Activated CD8-positive, alpha-beta memory T cell treated with anti-CD3 and anti-CD28 coated beads, Interleukin-2, amount 50 U/mL, for 1 hour (primary cell): ENCODE results near the gene FXYD1.
A peak's percentile ranks its signal among the peaks of the same experiment; 100 is the strongest.
"Not testable (repeated sequence)": the region's sequence is repeated elsewhere in the genome, so short reads cannot be mapped to it uniquely, and the experiment has no call there.

Experiments
- DNase-seq: peaks from one replicate; pipeline ENCODE4 v3.0.0-alpha.2; 2020; ENCODE audit errors: extremely low read depth

Gene FXYD1

GRCh38 chr19:35143231-35143715 lies 4.6 kb downstream of the FXYD1 start, which contains the start of gene FXYD7:
Gene FXYD7 (plus strand): TSS chr19:35143255. CDS start chr19:35143334, 79 bp downstream.
- DNase-seq, result no peak

- no peak for DNase-seq
Measured at GRCh38 chr19:35143818-35144217, 5.2 kb downstream of the FXYD1 start.

GRCh38 chr19:35144259-35144599 lies 5.6 kb downstream of the FXYD1 start:
- DNase-seq, result no peak

GRCh38 chr19:35144600-35145436 lies 6.2 kb downstream of the FXYD1 start:
- no peak for DNase-seq

- DNase-seq, result no peak
Measured at GRCh38 chr19:35146746-35147459, 8.3 kb downstream of the FXYD1 start.

DNA sequence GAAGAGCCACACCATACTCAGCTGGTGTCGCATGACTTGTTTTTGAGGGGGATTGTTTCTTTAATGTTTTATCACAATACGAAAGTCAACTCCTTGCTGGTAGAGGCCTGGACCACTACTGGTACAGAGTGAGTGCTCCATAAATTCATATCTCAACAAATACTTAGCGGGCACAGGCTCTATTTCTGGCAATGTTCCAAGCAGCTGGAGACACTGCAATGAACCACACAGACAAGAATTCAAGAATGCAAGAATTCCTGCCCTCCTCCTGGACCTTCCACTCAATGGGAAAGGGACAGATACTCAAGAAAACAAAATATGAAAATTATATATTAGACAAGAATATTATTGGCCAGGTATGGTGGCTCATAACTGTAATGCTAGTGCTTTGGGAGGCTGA lies 10.8 kb downstream of the FXYD1 start:
- no peak for DNase-seq

DNA sequence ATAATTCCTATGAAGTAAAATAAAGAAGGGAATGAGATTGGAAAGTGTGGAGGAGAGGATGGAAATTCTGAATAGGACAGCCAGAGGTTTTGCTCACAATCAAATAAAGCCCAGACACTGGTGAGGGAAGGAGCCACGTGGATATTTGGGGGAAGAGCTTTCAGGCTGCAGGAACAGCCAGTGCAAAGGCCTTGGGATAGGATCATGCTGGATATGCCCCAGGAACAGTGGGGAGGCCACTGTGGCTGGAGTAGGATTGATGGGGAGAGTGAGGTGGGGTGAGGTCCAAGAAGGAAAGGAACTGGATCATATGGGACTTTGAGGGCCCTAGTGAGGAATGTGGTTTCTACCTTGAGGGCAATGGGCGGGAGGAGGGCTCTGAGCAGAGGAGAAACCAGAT lies 11.8 kb downstream of the FXYD1 start:
- no peak for DNase-seq

GRCh38 chr19:35151273-35152065 lies 12.8 kb downstream of the FXYD1 start:
- no peak for DNase-seq

GRCh38 chr19:35153129-35153522 lies 14.5 kb downstream of the FXYD1 start:
- not testable (repeated sequence) for DNase-seq

DNA sequence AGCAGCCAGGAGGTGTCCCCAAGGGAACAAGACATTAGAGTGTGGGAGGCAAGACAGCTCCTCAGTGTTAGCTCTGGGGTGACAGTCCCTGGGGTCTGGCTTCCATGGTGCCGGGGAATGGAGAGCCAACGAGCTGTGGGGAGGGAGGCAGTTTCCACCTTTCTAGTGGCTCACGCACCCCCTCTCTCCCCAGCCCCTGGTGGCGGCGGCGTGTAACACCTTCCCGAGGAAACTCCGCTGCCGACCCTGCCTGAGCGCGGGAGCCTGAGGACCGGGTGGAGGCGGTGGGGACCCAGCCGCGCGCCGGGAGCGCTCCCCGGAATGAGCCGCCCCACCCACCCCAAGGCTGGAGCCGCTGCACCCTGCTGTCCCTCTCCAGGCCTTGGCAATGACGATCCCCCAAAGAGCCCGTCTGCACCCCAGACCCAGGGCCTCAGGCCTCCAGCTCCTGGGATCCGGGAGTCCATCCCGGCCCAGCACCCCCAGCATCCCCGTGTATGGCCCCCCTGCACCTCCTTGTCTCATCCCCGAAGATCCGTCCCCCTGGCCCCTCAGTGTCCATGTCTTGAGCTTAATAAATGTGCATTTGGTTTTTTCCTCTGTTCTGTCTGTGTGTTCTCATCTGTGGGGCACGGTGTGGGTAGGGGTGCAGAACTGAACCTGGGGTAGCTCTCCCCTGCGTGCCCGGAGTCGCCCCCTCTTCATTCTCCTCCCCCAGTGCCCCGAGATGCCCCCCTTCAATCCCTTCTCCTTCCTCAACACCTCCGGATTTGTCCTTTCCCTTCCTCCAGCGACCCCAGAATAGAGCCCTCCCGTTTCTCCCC lies 15.3 kb downstream of the FXYD1 start:
- DNase-seq, result peak; percentile 53

DNA sequence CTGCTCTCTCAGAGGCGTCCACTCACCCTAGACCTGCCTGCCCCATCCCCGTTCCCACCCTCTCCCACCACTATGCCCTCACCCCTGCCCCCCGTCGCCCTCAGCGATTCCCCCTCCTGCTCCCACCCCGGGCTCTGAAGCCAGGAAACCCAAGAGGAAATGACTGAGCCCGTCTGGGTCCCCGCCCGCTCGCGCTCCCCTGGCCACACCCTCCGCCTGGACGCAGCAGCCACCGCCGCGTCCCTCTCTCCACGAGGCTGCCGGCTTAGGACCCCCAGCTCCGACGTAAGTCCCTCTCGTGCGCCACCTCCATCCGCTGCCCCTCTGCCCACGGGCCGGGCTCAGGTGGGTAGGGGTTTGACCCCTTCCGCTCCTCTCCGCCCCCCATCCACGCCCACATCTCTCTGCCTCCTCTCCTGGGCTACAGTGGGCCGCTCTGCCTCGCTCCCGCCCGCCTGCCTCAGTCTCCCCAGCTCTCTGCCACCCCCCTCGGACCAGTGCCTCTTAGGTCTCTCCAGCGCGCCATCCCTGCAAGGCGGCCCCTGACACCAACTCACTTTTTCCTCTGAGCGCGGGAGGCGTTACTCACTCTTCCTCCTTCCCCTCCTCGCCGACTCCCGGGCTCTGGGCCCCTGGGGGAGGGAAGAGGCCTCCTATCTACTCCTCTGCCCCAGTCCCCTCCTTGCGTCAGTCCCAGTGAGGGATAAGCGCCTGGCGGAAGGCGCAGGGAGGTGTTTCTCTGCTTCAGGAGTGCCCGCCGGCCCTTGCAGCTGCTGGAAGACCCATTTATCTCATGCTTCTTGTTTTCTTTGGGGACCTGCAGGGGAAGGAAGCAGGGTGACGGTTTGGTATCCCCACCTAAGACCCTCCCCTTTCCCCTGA lies 16.1 kb downstream of the FXYD1 start, which contains the start of gene FXYD5:
TSS of gene FXYD5 (plus strand) at position 211 of the 882 bp plus-strand sequence. CDS start 816 bp downstream, outside the sequence.
- peak; percentile 72 for DNase-seq

DNA sequence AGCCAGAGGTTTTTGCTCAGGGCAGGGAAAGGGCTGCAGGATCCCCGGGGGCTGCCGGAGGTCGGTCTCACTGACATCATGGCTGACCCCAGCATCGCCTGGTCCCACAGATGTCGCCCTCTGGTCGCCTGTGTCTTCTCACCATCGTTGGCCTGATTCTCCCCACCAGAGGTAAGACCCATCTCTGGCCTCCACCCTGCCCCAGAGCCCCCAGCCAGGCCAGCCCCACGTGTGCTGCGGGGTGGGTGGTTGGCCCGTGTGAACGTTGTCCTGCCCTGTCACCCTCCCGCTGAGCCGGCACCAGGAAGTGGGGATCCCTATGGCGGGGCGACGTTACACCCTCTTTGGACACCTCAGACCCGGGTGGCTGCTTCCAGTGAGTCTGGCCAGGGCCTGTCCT lies 16.8 kb downstream of the FXYD1 start:
- no peak for DNase-seq

DNA sequence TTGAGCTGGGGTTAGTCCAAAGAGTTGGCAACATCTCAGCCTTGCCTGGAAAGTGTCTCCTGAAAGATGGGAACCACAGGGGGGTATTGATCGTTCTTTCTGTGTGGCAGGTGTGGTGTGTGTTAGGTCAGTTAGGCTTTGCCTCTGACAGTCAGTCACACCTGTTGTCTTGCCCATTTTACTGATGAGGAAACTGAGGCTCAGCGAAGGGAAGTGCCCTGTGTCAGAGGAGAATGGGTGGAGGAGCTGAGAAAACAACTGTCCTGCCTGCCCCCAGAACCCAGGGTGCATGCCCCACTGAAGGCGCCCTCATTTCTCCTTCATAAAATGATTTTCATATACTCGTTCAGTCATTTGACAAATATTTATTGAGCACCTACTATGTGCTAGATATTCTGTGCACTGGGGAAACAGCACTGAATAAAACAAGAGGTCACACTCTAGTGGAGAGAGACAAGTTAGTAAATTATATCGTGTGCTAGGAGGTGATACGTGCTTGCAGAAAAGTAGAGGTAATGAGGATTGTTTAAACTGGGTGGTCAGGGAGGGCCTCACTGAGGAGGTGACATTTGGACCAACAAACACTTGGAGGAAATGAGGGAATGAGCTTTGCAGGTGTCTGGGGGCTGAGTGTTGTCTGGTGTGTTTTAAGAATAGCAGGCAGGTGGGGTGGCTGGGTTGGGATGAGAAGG lies 17.5 kb downstream of the FXYD1 start:
- no peak for DNase-seq

- DNase-seq, result no peak
Measured at GRCh38 chr19:35156673-35157014, 18.0 kb downstream of the FXYD1 start.

GRCh38 chr19:35157431-35157830 lies 18.8 kb downstream of the FXYD1 start:
- no peak for DNase-seq

DNA sequence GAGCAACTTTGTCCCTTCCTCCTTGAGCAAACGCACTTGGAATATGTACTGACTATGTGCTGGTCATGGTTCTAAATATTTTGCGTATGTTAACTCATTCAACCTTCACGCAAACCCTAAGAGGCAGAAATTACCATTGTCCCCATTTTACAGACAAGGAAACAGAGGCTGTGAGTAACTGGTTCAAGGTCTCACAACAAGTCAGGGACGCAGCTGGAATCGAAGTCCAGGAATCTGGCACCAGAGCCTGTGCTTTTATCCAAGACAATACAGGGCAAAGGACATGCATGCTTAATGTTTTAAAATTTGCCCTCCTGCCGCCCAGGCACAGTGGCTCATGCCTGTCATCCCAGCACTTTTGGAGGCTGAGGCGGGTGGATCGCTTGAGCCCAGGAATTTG lies 21.0 kb downstream of the FXYD1 start:
- DNase-seq, result no peak

DNA sequence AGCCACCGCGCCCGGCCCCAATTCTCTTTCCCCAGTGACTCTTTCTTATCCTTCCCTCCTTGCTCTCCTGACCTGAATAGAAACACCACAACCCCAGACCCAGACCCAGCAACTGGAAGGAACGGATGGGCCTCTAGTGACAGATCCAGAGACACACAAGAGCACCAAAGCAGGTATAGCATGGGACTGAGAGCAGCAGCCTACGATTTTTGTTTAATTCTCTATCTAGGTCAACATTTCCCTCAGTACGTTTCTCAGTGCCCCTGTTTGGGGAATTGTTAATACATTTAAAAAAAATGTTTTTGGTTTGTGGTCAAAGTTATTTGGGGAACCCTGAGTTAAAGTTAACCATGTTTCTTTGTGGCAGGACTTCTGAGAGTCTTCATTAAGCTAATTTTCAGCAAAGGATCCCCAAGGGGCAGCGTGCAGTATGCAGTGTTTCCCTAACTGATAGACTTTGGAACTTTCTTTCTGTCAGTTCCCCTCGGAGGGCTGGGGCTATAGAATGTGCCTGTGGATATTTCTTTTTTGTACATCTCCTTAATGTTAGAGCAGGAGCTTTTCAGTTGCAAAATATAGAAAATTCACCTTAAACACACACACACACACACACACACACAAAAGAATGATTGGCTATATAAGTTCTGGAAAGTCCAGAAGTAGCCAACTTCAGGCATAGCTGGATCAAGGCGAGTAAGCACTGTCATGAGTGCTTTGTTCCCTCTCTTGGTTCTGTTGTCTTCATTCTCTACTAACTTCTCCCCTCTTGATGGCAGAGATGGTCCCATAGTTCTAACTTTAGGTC lies 22.2 kb downstream of the FXYD1 start:
- no peak for DNase-seq

DNA sequence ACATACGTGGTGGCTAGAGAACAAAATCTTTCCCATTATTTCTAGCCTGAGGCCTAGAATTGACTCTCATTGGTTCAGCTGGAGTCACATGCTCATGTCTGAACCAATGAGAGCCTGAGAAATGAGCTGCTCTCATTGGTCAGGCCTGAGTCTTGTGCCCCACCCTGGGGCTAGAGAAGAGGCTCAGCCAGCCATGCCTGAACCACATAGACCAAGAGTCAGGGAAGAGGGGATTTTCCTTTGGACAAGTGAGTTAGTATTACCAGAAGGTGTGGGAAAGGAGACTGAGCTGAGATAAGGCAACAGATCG lies 22.8 kb downstream of the FXYD1 start:
- no peak for DNase-seq
